SH-SY5Y (cell line): ENCODE results near the gene KBTBD4.

Source experiments
- GATA2 ChIP-seq: IDR thresholded peaks from 2 replicates; pipeline ENCODE4 v1.6.1; 2011; ENCODE audit warnings: mild to moderate bottlenecking, low read depth, low read length
- GATA3 ChIP-seq: IDR thresholded peaks from 2 replicates; pipeline ENCODE4 v1.6.1; 2011; ENCODE audit warnings: low read depth, mild to moderate bottlenecking, low read length, moderate library complexity

GRCh38 chr11:47595967-47596366 lies 17.2 kb upstream of the KBTBD4 start:
- TF ChIP-seq GATA2 (no peak), GATA3 (no peak)
